Measurements from ENCODE around the gene MSH5.

Gene MSH5

GRCh38 chr6:31739639-31740396, at the start of gene MSH5:
Gene MSH5, plus strand, starts transcription at chr6:31740005. Its CDS starts 462 bp downstream, at chr6:31740467.
- Mint-ChIP-seq H3K27ac (ENCODE audit: low read depth) (peak within 1 kb of the TSS; percentile 92), H3K36me3 (ENCODE audit: insufficient read depth) (peaks cover 31% of the 10 kb centered on the region)

GRCh38 chr6:31690231-31691077, 49.4 kb upstream of the MSH5 start:
- no peaks in the 10 kb centered on the region for H3K27me3 Mint-ChIP-seq
- ATAC-seq (replicated peaks; ENCODE audit: extremely low read depth, poor library complexity, severe bottlenecking): no peak
- peaks cover 40% of the 10 kb centered on the region for H3K36me3 Mint-ChIP-seq (ENCODE audit: insufficient read depth)
- H3K27ac Mint-ChIP-seq (ENCODE audit: low read depth): no peak overlapping the region
- no peaks in the 10 kb centered on the region for H3K9me3 Mint-ChIP-seq
- no peak overlapping the region for H3K4me3 Mint-ChIP-seq
- DNase-seq (ENCODE audit: low spot score in 2 of 2): no peak
- H3K4me1 Mint-ChIP-seq: no peaks in the 10 kb centered on the region

More at GRCh38 chr6:31739639-31740396, at the start of gene MSH5:
- Mint-ChIP-seq H3K4me1 (peaks cover 59% of the 10 kb centered on the region), H3K9me3 (no peaks in the 10 kb centered on the region), H3K4me3 (peak within 1 kb of the TSS; percentile 96), H3K27me3 (no peaks in the 10 kb centered on the region)
- peak; percentile 86 to 90 for DNase-seq (ENCODE audit: low spot score in 2 of 2)
- peak; percentile 91 for ATAC-seq (replicated peaks; ENCODE audit: extremely low read depth, poor library complexity, severe bottlenecking)

- H3K27ac Mint-ChIP-seq (ENCODE audit: low read depth): no peak overlapping the region
- no peaks in the 10 kb centered on the region for H3K9me3 Mint-ChIP-seq
- DNase-seq (ENCODE audit: low spot score in 2 of 2): no peak
- no peaks in the 10 kb centered on the region for H3K27me3 Mint-ChIP-seq
- H3K4me1 Mint-ChIP-seq: no peaks in the 10 kb centered on the region
- no peak for ATAC-seq (replicated peaks; ENCODE audit: extremely low read depth, poor library complexity, severe bottlenecking)
- peaks cover 46% of the 10 kb centered on the region for H3K36me3 Mint-ChIP-seq (ENCODE audit: insufficient read depth)
- H3K4me3 Mint-ChIP-seq: no peak overlapping the region
These were observed 48.7 kb upstream of the MSH5 start for GRCh38 chr6:31691078-31691463.

GRCh38 chr6:31691564-31692108, 48.2 kb upstream of the MSH5 start:
- no peak for ATAC-seq (replicated peaks; ENCODE audit: extremely low read depth, poor library complexity, severe bottlenecking)
- peaks cover 50% of the 10 kb centered on the region for H3K36me3 Mint-ChIP-seq (ENCODE audit: insufficient read depth)
- H3K9me3 Mint-ChIP-seq: no peaks in the 10 kb centered on the region
- H3K27me3 Mint-ChIP-seq: no peaks in the 10 kb centered on the region
- DNase-seq (ENCODE audit: low spot score in 2 of 2): no peak
- H3K4me3 Mint-ChIP-seq: no peak overlapping the region
- peaks cover under 1% of the 10 kb centered on the region for H3K4me1 Mint-ChIP-seq
- H3K27ac Mint-ChIP-seq (ENCODE audit: low read depth): no peak overlapping the region

GRCh38 chr6:31692353-31692752, 47.5 kb upstream of the MSH5 start:
- Mint-ChIP-seq H3K36me3 (ENCODE audit: insufficient read depth) (peaks cover 52% of the 10 kb centered on the region), H3K4me1 (peaks cover 7% of the 10 kb centered on the region), H3K4me3 (no peak overlapping the region), H3K27me3 (no peaks in the 10 kb centered on the region), H3K9me3 (no peaks in the 10 kb centered on the region), H3K27ac (ENCODE audit: low read depth) (no peak overlapping the region)
- no peak for DNase-seq (ENCODE audit: low spot score in 2 of 2)
- ATAC-seq (replicated peaks; ENCODE audit: extremely low read depth, poor library complexity, severe bottlenecking): no peak

GRCh38 chr6:31692886-31693285, 46.9 kb upstream of the MSH5 start:
- DNase-seq (ENCODE audit: low spot score in 2 of 2): no peak
- peaks cover 54% of the 10 kb centered on the region for H3K36me3 Mint-ChIP-seq (ENCODE audit: insufficient read depth)
- H3K4me3 Mint-ChIP-seq: no peak overlapping the region
- peaks cover 13% of the 10 kb centered on the region for H3K4me1 Mint-ChIP-seq
- H3K27ac Mint-ChIP-seq (ENCODE audit: low read depth): no peak overlapping the region
- no peaks in the 10 kb centered on the region for H3K9me3 Mint-ChIP-seq
- ATAC-seq (replicated peaks; ENCODE audit: extremely low read depth, poor library complexity, severe bottlenecking): no peak
- no peaks in the 10 kb centered on the region for H3K27me3 Mint-ChIP-seq

GRCh38 chr6:31693535-31693934, 46.3 kb upstream of the MSH5 start:
- Mint-ChIP-seq H3K36me3 (ENCODE audit: insufficient read depth) (peaks cover 52% of the 10 kb centered on the region), H3K27ac (ENCODE audit: low read depth) (no peak overlapping the region)

GRCh38 chr6:31697555-31697954, 42.2 kb upstream of the MSH5 start:
- no peaks in the 10 kb centered on the region for H3K27me3 Mint-ChIP-seq
- peaks cover 33% of the 10 kb centered on the region for H3K4me1 Mint-ChIP-seq
- ATAC-seq (replicated peaks; ENCODE audit: extremely low read depth, poor library complexity, severe bottlenecking) (no peak), DNase-seq (ENCODE audit: low spot score in 2 of 2) (no peak)
- no peak overlapping the region for H3K4me3 Mint-ChIP-seq
- no peaks in the 10 kb centered on the region for H3K9me3 Mint-ChIP-seq
- H3K27ac Mint-ChIP-seq (ENCODE audit: low read depth): peak overlapping the region; percentile 60
- peaks cover 52% of the 10 kb centered on the region for H3K36me3 Mint-ChIP-seq (ENCODE audit: insufficient read depth)

More at GRCh38 chr6:31693535-31693934, 46.3 kb upstream of the MSH5 start:
- ATAC-seq (replicated peaks; ENCODE audit: extremely low read depth, poor library complexity, severe bottlenecking): no peak
- H3K4me1 Mint-ChIP-seq: peaks cover 16% of the 10 kb centered on the region
- no peaks in the 10 kb centered on the region for H3K27me3 Mint-ChIP-seq
- no peak overlapping the region for H3K4me3 Mint-ChIP-seq
- DNase-seq (ENCODE audit: low spot score in 2 of 2): no peak
- no peaks in the 10 kb centered on the region for H3K9me3 Mint-ChIP-seq

GRCh38 chr6:31700740-31701401, 38.9 kb upstream of the MSH5 start:
- H3K4me3 Mint-ChIP-seq: peak overlapping the region; percentile 96
- DNase-seq (ENCODE audit: low spot score in 2 of 2) (no peak), ATAC-seq (replicated peaks; ENCODE audit: extremely low read depth, poor library complexity, severe bottlenecking) (no peak)
- no peak overlapping the region for H3K27ac Mint-ChIP-seq (ENCODE audit: low read depth)
- H3K36me3 Mint-ChIP-seq (ENCODE audit: insufficient read depth): peaks cover 35% of the 10 kb centered on the region
- H3K27me3 Mint-ChIP-seq: no peaks in the 10 kb centered on the region
- H3K4me1 Mint-ChIP-seq: peaks cover 40% of the 10 kb centered on the region
- H3K9me3 Mint-ChIP-seq: no peaks in the 10 kb centered on the region

- H3K36me3 Mint-ChIP-seq (ENCODE audit: insufficient read depth): peaks cover 27% of the 10 kb centered on the region
- ATAC-seq (replicated peaks; ENCODE audit: extremely low read depth, poor library complexity, severe bottlenecking) (no peak), DNase-seq (ENCODE audit: low spot score in 2 of 2) (no peak)
- H3K4me1 Mint-ChIP-seq: peaks cover 38% of the 10 kb centered on the region
- H3K27ac Mint-ChIP-seq (ENCODE audit: low read depth): peak overlapping the region; percentile 99
- no peaks in the 10 kb centered on the region for H3K27me3 Mint-ChIP-seq
- peak overlapping the region; percentile 96 for H3K4me3 Mint-ChIP-seq
- H3K9me3 Mint-ChIP-seq: no peaks in the 10 kb centered on the region
These were observed 38.0 kb upstream of the MSH5 start for GRCh38 chr6:31701666-31702404.

GRCh38 chr6:31702405-31702818, 37.4 kb upstream of the MSH5 start:
- DNase-seq (ENCODE audit: low spot score in 2 of 2) (no peak), ATAC-seq (replicated peaks; ENCODE audit: extremely low read depth, poor library complexity, severe bottlenecking) (peak; percentile 2)
- Mint-ChIP-seq H3K27me3 (no peaks in the 10 kb centered on the region), H3K4me3 (peak overlapping the region; percentile 96), H3K36me3 (ENCODE audit: insufficient read depth) (peaks cover 26% of the 10 kb centered on the region), H3K4me1 (peaks cover 32% of the 10 kb centered on the region), H3K27ac (ENCODE audit: low read depth) (peak overlapping the region; percentile 99), H3K9me3 (no peaks in the 10 kb centered on the region)
